ENCODE measurements around the gene LSS. TPM values are rescaled to one million over a fixed set of nuclear protein-coding genes. Genes with fewer than 3 reads are reported as not detected.

LSS gene
- total RNA-seq, 1 experiment from 2014 or later, result 101 TPM

DNA sequence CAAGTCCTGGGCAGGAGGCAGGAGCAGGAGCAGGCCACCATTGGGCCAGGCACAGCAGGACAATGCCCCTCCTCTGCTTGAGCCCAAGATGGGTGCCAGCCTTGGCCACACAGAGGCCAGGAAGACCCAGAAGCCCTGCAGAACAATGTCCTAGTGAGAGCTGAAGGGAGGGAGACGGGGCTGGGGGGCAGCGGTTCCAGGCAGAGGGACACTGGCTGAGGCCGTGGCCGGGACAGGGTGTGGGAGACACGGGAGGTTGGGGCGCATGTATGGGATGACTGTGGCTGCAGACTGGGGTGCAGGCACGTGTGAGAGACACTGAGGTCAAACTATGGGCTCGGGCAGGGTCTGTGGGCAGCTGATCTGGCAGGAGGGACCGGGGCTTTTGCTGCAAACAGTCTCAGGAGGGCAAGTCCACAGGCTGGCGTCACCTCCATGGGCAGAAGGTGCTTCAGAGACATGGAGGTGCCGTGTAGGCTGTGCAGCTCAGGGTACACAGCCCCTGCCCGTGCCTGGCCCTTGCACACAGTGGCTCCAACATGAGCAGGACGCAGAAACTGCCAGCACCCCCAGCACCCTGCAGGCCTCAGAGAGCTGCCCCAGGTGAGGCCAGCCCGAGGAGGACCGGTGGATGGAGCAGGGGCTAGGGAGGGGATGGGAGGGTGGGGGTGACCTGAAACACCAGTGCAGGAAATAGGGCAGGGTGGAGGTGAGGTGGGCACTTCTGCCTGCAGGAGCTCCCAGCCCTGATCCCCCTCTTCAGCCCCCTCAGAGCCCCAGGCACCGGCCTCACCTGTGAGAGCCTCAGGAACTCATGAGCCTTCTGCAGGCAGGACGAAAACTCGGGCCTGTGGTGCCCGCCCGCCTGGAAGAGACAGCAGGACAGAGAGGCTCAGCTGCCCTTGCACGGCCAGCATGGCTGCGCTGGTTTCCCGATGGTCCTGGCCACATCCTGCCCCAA is 19.5 kb downstream of the LSS start:
- ATAC-seq, result no peak

DNA sequence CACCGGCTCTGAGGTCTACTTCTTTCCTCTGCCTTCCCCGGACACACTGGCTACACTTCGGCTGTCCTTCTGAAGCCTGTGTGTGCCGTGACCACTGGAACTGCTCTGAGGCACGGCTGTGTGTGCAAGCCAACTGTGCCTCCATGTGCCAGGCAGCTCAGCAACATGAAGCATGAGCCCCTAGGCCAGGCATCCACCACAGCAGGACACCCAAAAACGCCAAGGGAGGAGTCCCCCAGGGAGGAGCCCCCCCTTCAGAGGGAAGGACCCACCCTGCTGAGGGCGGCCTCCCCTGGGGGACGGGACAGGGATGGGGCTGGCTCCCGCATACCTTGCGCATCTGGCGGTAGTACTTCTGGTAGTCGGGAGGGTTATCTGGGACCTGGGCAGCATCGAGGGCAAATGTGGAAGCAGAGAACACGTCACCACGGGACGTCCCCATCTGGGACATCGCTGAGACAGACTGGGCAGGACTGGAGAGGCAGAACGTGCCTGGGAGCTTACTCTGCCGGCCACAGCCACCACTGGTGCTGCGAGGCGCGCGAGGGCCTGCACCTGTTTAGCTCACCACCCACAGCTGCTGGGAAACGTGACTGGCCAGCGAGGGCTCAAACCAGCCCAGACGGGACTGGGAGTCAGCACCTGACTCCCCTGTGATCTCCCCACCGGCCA is 20.5 kb downstream of the LSS start:
- peak overlapping the region; percentile 70 for H3K27ac Mint-ChIP-seq
- POLR2A ChIA-PET, result no interaction called here
- peak; percentile 9 for DNase-seq (ENCODE audit: low spot score)
- H3K9me3 Mint-ChIP-seq, result no peaks in the 10 kb centered on the region
- H3K4me1 Mint-ChIP-seq, result peaks cover 5% of the 10 kb centered on the region
- H3K4me3 Mint-ChIP-seq, result no peak overlapping the region
- CTCF ChIA-PET, result interaction anchor here (1.2 kb wide), 1 partner anchor 9 kb away, joined by 3 read pairs; no protein-coding TSS in a partner anchor
- H3K36me3 Mint-ChIP-seq, result peaks cover 43% of the 10 kb centered on the region
- TF ChIP-seq, protein P1, sequence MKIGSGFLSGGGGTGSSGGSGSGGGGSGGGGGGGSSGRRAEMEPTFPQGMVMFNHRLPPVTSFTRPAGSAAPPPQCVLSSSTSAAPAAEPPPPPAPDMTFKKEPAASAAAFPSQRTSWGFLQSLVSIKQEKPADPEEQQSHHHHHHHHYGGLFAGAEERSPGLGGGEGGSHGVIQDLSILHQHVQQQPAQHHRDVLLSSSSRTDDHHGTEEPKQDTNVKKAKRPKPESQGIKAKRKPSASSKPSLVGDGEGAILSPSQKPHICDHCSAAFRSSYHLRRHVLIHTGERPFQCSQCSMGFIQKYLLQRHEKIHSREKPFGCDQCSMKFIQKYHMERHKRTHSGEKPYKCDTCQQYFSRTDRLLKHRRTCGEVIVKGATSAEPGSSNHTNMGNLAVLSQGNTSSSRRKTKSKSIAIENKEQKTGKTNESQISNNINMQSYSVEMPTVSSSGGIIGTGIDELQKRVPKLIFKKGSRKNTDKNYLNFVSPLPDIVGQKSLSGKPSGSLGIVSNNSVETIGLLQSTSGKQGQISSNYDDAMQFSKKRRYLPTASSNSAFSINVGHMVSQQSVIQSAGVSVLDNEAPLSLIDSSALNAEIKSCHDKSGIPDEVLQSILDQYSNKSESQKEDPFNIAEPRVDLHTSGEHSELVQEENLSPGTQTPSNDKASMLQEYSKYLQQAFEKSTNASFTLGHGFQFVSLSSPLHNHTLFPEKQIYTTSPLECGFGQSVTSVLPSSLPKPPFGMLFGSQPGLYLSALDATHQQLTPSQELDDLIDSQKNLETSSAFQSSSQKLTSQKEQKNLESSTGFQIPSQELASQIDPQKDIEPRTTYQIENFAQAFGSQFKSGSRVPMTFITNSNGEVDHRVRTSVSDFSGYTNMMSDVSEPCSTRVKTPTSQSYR (CRISPR knock-in tag; IDR thresholded peaks at IDR 0.05), result no peak
- no peak for TF ChIP-seq SMAD3 (CRISPR knock-in tag; IDR thresholded peaks at IDR 0.05; ENCODE audit: borderline replicate concordance)
- no peak for TF ChIP-seq ZNF416 (CRISPR knock-in tag; IDR thresholded peaks at IDR 0.05)
- TF ChIP-seq ZNF138 (CRISPR knock-in tag; conservative IDR thresholded peaks at IDR 0.05), result no peak
- TF ChIP-seq, protein P2, sequence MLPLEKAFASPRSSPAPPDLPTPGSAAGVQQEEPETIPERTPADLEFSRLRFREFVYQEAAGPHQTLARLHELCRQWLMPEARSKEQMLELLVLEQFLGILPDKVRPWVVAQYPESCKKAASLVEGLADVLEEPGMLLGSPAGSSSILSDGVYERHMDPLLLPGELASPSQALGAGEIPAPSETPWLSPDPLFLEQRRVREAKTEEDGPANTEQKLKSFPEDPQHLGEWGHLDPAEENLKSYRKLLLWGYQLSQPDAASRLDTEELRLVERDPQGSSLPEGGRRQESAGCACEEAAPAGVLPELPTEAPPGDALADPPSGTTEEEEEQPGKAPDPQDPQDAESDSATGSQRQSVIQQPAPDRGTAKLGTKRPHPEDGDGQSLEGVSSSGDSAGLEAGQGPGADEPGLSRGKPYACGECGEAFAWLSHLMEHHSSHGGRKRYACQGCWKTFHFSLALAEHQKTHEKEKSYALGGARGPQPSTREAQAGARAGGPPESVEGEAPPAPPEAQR (CRISPR knock-in tag; IDR thresholded peaks at IDR 0.05), result no peak
- TF ChIP-seq, protein P3, sequence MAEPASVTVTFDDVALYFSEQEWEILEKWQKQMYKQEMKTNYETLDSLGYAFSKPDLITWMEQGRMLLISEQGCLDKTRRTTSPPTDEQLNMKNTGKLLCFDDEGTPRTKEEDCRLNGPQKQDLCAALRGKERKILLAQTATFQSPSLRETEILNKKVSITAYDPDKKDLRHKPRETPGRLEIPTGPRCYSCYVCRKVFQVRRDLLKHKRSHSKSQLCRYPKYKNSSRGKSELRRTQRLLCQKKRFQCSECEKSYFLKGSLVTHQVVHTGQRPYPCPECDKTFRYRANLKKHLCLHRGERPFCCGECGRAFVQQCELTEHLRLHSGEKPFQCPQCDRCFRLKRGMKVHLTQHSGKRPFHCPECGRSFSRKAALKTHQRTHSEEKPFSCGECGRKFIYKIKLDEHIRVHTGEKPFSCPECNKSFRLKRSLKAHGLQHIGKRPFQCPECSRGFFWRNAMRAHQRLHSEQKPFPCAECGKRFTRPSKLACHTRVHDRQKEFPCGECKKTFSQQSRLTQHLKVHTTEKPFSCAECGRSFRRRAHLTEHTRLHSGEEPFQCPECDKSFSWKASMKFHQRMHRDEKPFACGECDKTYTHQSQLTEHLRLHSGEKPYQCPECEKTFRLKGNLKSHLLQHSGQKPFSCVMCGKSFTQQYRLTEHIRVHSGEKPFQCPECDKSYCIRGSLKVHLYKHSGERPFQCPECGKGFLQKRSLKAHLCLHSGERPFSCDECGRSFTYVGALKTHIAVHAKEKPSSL (CRISPR knock-in tag; conservative IDR thresholded peaks at IDR 0.05), result no peak
- TF ChIP-seq, protein P4, sequence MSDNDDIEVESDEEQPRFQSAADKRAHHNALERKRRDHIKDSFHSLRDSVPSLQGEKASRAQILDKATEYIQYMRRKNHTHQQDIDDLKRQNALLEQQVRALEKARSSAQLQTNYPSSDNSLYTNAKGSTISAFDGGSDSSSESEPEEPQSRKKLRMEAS (CRISPR knock-in tag; IDR thresholded peaks at IDR 0.05), result no peak
- ATAC-seq, result no peak
- H3K27me3 Mint-ChIP-seq (ENCODE audit: low read depth), result no peaks in the 10 kb centered on the region

More for the DNA sequence above, 19.5 kb downstream of the LSS start:
- Mint-ChIP-seq H3K27ac (no peak overlapping the region), H3K36me3 (peaks cover 35% of the 10 kb centered on the region), H3K9me3 (no peaks in the 10 kb centered on the region), H3K4me3 (no peak overlapping the region), H3K4me1 (no peaks in the 10 kb centered on the region), H3K27me3 (ENCODE audit: low read depth) (no peaks in the 10 kb centered on the region)
- ChIA-PET CTCF (interaction anchor here (0.5 to 1.2 kb wide), 2 partner anchors 8 to 50 kb away, joined by 3 to 4 read pairs; no protein-coding TSS in a partner anchor), POLR2A (no interaction called here)
- DNase-seq (ENCODE audit: low spot score), result peak; percentile 5
- TF ChIP-seq TEAD1 (CRISPR knock-in tag; IDR thresholded peaks at IDR 0.05), result no peak
- no peak for TF ChIP-seq SMAD4 (CRISPR knock-in tag; IDR thresholded peaks at IDR 0.05)
- no peak for TF ChIP-seq ZNF423 (CRISPR knock-in tag; IDR thresholded peaks at IDR 0.05)
- TF ChIP-seq, protein P1 (CRISPR knock-in tag; IDR thresholded peaks at IDR 0.05), result no peak

All from WTC11 (cell line).